Stimulated activated naive CD4-positive, alpha-beta T cell treated with Interleukin-2 at 50 U/mL for 16 hours (primary cell): ENCODE results near the gene STARD4.

Source experiments
- DNase-seq: peaks from one replicate; lab custom pipeline; 2025; lab: John Stamatoyannopoulos, UW

The STARD4 gene

GRCh38 chr5:111469903-111470302 lies 42.4 kb downstream of the STARD4 start:
- DNase-seq, result no peak

- no peak for DNase-seq
Observed at GRCh38 chr5:111469293-111469896, 42.9 kb downstream of the STARD4 start.

GRCh38 chr5:111463311-111463710 lies 49.0 kb downstream of the STARD4 start:
- no peak for DNase-seq

- no peak for DNase-seq
Observed at GRCh38 chr5:111461934-111462333, 50.4 kb downstream of the STARD4 start.

GRCh38 chr5:111461255-111461671 lies 51.1 kb downstream of the STARD4 start:
- no peak for DNase-seq

- DNase-seq, result no peak
Observed at GRCh38 chr5:111454776-111455175, 57.6 kb downstream of the STARD4 start.

- DNase-seq, result no peak
Observed at GRCh38 chr5:111454198-111454622, 58.1 kb downstream of the STARD4 start.

GRCh38 chr5:111453747-111454146 lies 58.6 kb downstream of the STARD4 start:
- no peak for DNase-seq

GRCh38 chr5:111453295-111453694 lies 59.0 kb downstream of the STARD4 start:
- no peak for DNase-seq

- no peak for DNase-seq
Observed at GRCh38 chr5:111447822-111448221, 64.5 kb downstream of the STARD4 start.

- no peak for DNase-seq
Observed at GRCh38 chr5:111447099-111447498, 65.2 kb downstream of the STARD4 start.
